ENCODE measurements around the gene MINAR1.

Gene MINAR1

GRCh38 chr15:79433276-79433990 lies 1.3 kb downstream of the MINAR1 start:
- no peak for DNase-seq

- no peak for DNase-seq
Observed at GRCh38 chr15:79434361-79434760, 2.2 kb downstream of the MINAR1 start.

- DNase-seq, result no peak
Observed at GRCh38 chr15:79436037-79436780, 4.1 kb downstream of the MINAR1 start.

- DNase-seq, result no peak
Observed at GRCh38 chr15:79437275-79438000, 5.3 kb downstream of the MINAR1 start.

- no peak for DNase-seq
Observed at GRCh38 chr15:79439236-79439635, 7.1 kb downstream of the MINAR1 start.

- DNase-seq, result no peak
Observed at GRCh38 chr15:79440355-79440908, 8.3 kb downstream of the MINAR1 start.

GRCh38 chr15:79442911-79443310 lies 10.8 kb downstream of the MINAR1 start:
- no peak for DNase-seq

GRCh38 chr15:79447060-79447459 lies 14.9 kb downstream of the MINAR1 start:
- DNase-seq, result no peak

- no peak for DNase-seq
Observed at GRCh38 chr15:79450648-79451047, 18.5 kb downstream of the MINAR1 start.

- DNase-seq, result no peak
Observed at GRCh38 chr15:79451361-79451999, 19.3 kb downstream of the MINAR1 start.

GRCh38 chr15:79452244-79453051 lies 20.3 kb downstream of the MINAR1 start:
- DNase-seq, result no peak

GRCh38 chr15:79453446-79453845 lies 21.3 kb downstream of the MINAR1 start:
- DNase-seq, result no peak

- no peak for DNase-seq
Observed at GRCh38 chr15:79454063-79454462, 21.9 kb downstream of the MINAR1 start.

- DNase-seq, result no peak
Observed at GRCh38 chr15:79455361-79455760, 23.2 kb downstream of the MINAR1 start.

- no peak for DNase-seq
Observed at GRCh38 chr15:79455943-79456342, 23.8 kb downstream of the MINAR1 start.

GRCh38 chr15:79458491-79458890 lies 26.4 kb downstream of the MINAR1 start:
- no peak for DNase-seq

- DNase-seq, result no peak
Observed at GRCh38 chr15:79459666-79460065, 27.5 kb downstream of the MINAR1 start.

- no peak for DNase-seq
Observed at GRCh38 chr15:79463043-79463780, 31.1 kb downstream of the MINAR1 start.

GRCh38 chr15:79463781-79464270 lies 31.7 kb downstream of the MINAR1 start:
- no peak for DNase-seq

GRCh38 chr15:79466488-79466887 lies 34.4 kb downstream of the MINAR1 start:
- no peak for DNase-seq
